OCI-LY7 (cell line): ENCODE data around the gene HID1.

ENCODE experiments used
- CTCF ChIP-seq: fragments of 200-600 bp; sonication (generic); conservative IDR thresholded peaks from 2 replicates; pipeline ENCODE4 v1.5.1; 2014; ENCODE audit warnings: mild to moderate bottlenecking, antibody characterized with exemption, low read length, moderate library complexity, mixed read lengths
- EZH2phosphoT487 ChIP-seq: fragments of 200-600 bp; sonication (generic); IDR thresholded peaks from 2 replicates; pipeline ENCODE4 v1.6.1; 2018; ENCODE audit warnings: low read depth, borderline replicate concordance, mild to moderate bottlenecking, mixed run types, antibody characterized with exemption, low read length, moderate library complexity, mixed read lengths

GRCh38 chr17:74981318-74981978 lies 8.9 kb upstream of the HID1 start:
- TF ChIP-seq CTCF (no peak), EZH2phosphoT487 (no peak)
